Astrocyte (in vitro differentiated cells and primary cell): ENCODE measurements around the gene EHBP1. TPM values are rescaled to one million over a fixed set of nuclear protein-coding genes. Genes with fewer than 3 reads are reported as not detected.

Experiments used
- DNase-seq: peaks from one replicate; pipeline ENCODE4 v3.0.0-alpha.2; 2010; ENCODE audit warnings: low read depth
- FAIRE-seq: peaks from 2 replicates; lab custom pipeline; 2011; peaks lifted over from hg19 to GRCh38; lab: Jason Lieb, UNC
- H2AFZ ChIP-seq: 2 replicates; pipeline ENCODE4 v1.6.0; 2012; ENCODE audit warnings: low read depth, low read length, inconsistent platforms
- H3K27ac ChIP-seq: 2 replicates; pipeline ENCODE4 v1.5.1; 2011; ENCODE audit warnings: low read depth, low read length, inconsistent platforms
- H3K27me3 ChIP-seq: 2 replicates; pipeline ENCODE4 v1.6.0; 2011; ENCODE audit warnings: low read length, inconsistent platforms; ENCODE audit not compliant: insufficient read depth
- H3K36me3 ChIP-seq: 2 replicates; pipeline ENCODE4 v1.5.1; 2011; ENCODE audit warnings: low read length, inconsistent platforms; ENCODE audit not compliant: insufficient read depth
- H3K4me1 ChIP-seq: 2 replicates; pipeline ENCODE4 v1.5.1; 2011; ENCODE audit warnings: low read length, inconsistent platforms; ENCODE audit not compliant: insufficient read depth
- H3K4me2 ChIP-seq: 2 replicates; pipeline ENCODE4 v1.6.0; 2012; ENCODE audit warnings: low read length, inconsistent platforms
- H3K4me3 ChIP-seq: 2 replicates; pipeline ENCODE4 v1.5.1; 2011; ENCODE audit warnings: low read depth, mild to moderate bottlenecking, low read length, inconsistent platforms; ENCODE audit not compliant: insufficient read depth
- H3K79me2 ChIP-seq: 2 replicates; pipeline ENCODE4 v1.6.0; 2012; ENCODE audit warnings: mild to moderate bottlenecking, low read length, inconsistent platforms; ENCODE audit not compliant: insufficient read depth
- H3K9ac ChIP-seq: 2 replicates; pipeline ENCODE4 v1.6.0; 2012; ENCODE audit warnings: mild to moderate bottlenecking, low read length, inconsistent platforms
- H3K9me3 ChIP-seq: 2 replicates; pipeline ENCODE4 v1.5.1; 2012; ENCODE audit warnings: low read depth, mild to moderate bottlenecking, low read length, inconsistent platforms; ENCODE audit not compliant: insufficient read depth
- H4K20me1 ChIP-seq: 2 replicates; pipeline ENCODE4 v1.6.0; 2012; ENCODE audit warnings: low read length, inconsistent platforms; ENCODE audit not compliant: insufficient read depth
- H3K27ac Mint-ChIP-seq: one replicate; pipeline ENCODE4 v1.8.0; 2021; ENCODE audit warnings: mild to moderate bottlenecking, mixed read lengths; ENCODE audit not compliant: unreplicated experiment
- H3K27me3 Mint-ChIP-seq: one replicate; pipeline ENCODE4 v1.8.0; 2021; ENCODE audit warnings: low read depth, mixed read lengths; ENCODE audit not compliant: unreplicated experiment
- H3K36me3 Mint-ChIP-seq: one replicate; pipeline ENCODE4 v1.8.0; 2021; ENCODE audit warnings: low read depth, mixed read lengths; ENCODE audit not compliant: unreplicated experiment
- H3K4me1 Mint-ChIP-seq: one replicate; pipeline ENCODE4 v1.8.0; 2021; ENCODE audit warnings: low read depth, mixed read lengths; ENCODE audit not compliant: unreplicated experiment
- H3K4me3 Mint-ChIP-seq: one replicate; pipeline ENCODE4 v1.8.0; 2021; ENCODE audit warnings: mild to moderate bottlenecking, moderate library complexity, mixed read lengths; ENCODE audit not compliant: unreplicated experiment
- H3K9me3 Mint-ChIP-seq: one replicate; pipeline ENCODE4 v1.8.0; 2021; ENCODE audit warnings: mild to moderate bottlenecking, mixed read lengths; ENCODE audit not compliant: unreplicated experiment
- CTCF ChIP-seq: IDR thresholded peaks from 2 replicates; pipeline ENCODE4 v1.5.1; 2011; ENCODE audit warnings: low read depth, mild to moderate bottlenecking, inconsistent platforms, low read length, moderate library complexity; ENCODE audit not compliant: insufficient read depth
- EZH2 ChIP-seq: IDR thresholded peaks from 2 replicates; pipeline ENCODE4 v1.6.1; 2012; ENCODE audit warnings: mild to moderate bottlenecking, low read length, inconsistent platforms; ENCODE audit not compliant: insufficient read depth
- total RNA-seq: library from RNA; stranded (reverse); gene quantifications from 2 replicates; pipeline ENCODE4 v1.2.1, GENCODE V29; 2021

EHBP1 gene
- total RNA-seq, 1 donor from 2014 or later, result 44.1 TPM

GRCh38 chr2:63023444-63023843, 317.9 kb downstream of the EHBP1 start:
- H3K4me3 ChIP-seq, result no peak overlapping the region
- no peak overlapping the region for H3K27ac Mint-ChIP-seq
- DNase-seq (no peak), FAIRE-seq (no peak)
- no peak overlapping the region for H3K4me2 ChIP-seq
- no peaks in the 10 kb centered on the region for H3K9me3 Mint-ChIP-seq
- no peaks in the 10 kb centered on the region for H3K27me3 ChIP-seq
- H3K4me1 Mint-ChIP-seq, result peaks cover 2% of the 10 kb centered on the region
- no peak overlapping the region for H3K4me3 Mint-ChIP-seq
- no peaks in the 10 kb centered on the region for H3K79me2 ChIP-seq
- TF ChIP-seq CTCF, result peak; percentile 39
- no peak for TF ChIP-seq EZH2
- H2AFZ ChIP-seq, result no peak overlapping the region
- H3K9me3 ChIP-seq, result no peaks in the 10 kb centered on the region
- no peaks in the 10 kb centered on the region for H3K36me3 ChIP-seq
- peaks cover 9% of the 10 kb centered on the region for H3K36me3 Mint-ChIP-seq
- H4K20me1 ChIP-seq, result no peaks in the 10 kb centered on the region
- H3K27ac ChIP-seq, result no peak overlapping the region
- H3K9ac ChIP-seq, result no peak overlapping the region
- H3K4me1 ChIP-seq, result no peaks in the 10 kb centered on the region
- H3K27me3 Mint-ChIP-seq, result no peaks in the 10 kb centered on the region

GRCh38 chr2:63027220-63027619, 321.7 kb downstream of the EHBP1 start:
- Histone ChIP-seq H3K27ac (no peak overlapping the region), H3K4me2 (no peak overlapping the region), H3K79me2 (no peaks in the 10 kb centered on the region), H2AFZ (no peak overlapping the region), H3K27me3 (no peaks in the 10 kb centered on the region), H3K4me1 (no peaks in the 10 kb centered on the region), H4K20me1 (no peaks in the 10 kb centered on the region), H3K9ac (no peak overlapping the region), H3K36me3 (peaks cover 2% of the 10 kb centered on the region), H3K9me3 (no peaks in the 10 kb centered on the region), H3K4me3 (no peak overlapping the region)
- TF ChIP-seq CTCF (no peak), EZH2 (no peak)
- DNase-seq (no peak), FAIRE-seq (no peak)
- Mint-ChIP-seq H3K4me1 (peaks cover 11% of the 10 kb centered on the region), H3K27me3 (no peaks in the 10 kb centered on the region), H3K4me3 (no peak overlapping the region), H3K27ac (no peak overlapping the region), H3K9me3 (no peaks in the 10 kb centered on the region), H3K36me3 (peaks cover 5% of the 10 kb centered on the region)

- H3K4me2 ChIP-seq, result no peak overlapping the region
- no peak overlapping the region for H3K27ac ChIP-seq
- H4K20me1 ChIP-seq, result no peaks in the 10 kb centered on the region
- peak; percentile 39 for FAIRE-seq
- DNase-seq, result peak; percentile 41
- H3K27me3 ChIP-seq, result no peaks in the 10 kb centered on the region
- H3K4me3 ChIP-seq, result no peak overlapping the region
- peaks cover 5% of the 10 kb centered on the region for H3K36me3 Mint-ChIP-seq
- no peaks in the 10 kb centered on the region for H3K9me3 Mint-ChIP-seq
- H2AFZ ChIP-seq, result no peak overlapping the region
- H3K79me2 ChIP-seq, result no peaks in the 10 kb centered on the region
- H3K36me3 ChIP-seq, result peaks cover 2% of the 10 kb centered on the region
- H3K9ac ChIP-seq, result no peak overlapping the region
- H3K4me1 Mint-ChIP-seq, result peaks cover 11% of the 10 kb centered on the region
- H3K9me3 ChIP-seq, result no peaks in the 10 kb centered on the region
- peak overlapping the region; percentile 80 for H3K27ac Mint-ChIP-seq
- H3K4me3 Mint-ChIP-seq, result no peak overlapping the region
- TF ChIP-seq CTCF, result no peak
- TF ChIP-seq EZH2, result no peak
- H3K4me1 ChIP-seq, result no peaks in the 10 kb centered on the region
- no peaks in the 10 kb centered on the region for H3K27me3 Mint-ChIP-seq
Observed at GRCh38 chr2:63029058-63029457, 323.5 kb downstream of the EHBP1 start.
